ENCODE measurements around the gene COMTD1. TPM values are rescaled to one million over a fixed set of nuclear protein-coding genes. Genes with fewer than 3 reads are reported as not detected.

Gene COMTD1
- total RNA-seq, 1 donor from 2014 or later = 8.9 TPM

DNA sequence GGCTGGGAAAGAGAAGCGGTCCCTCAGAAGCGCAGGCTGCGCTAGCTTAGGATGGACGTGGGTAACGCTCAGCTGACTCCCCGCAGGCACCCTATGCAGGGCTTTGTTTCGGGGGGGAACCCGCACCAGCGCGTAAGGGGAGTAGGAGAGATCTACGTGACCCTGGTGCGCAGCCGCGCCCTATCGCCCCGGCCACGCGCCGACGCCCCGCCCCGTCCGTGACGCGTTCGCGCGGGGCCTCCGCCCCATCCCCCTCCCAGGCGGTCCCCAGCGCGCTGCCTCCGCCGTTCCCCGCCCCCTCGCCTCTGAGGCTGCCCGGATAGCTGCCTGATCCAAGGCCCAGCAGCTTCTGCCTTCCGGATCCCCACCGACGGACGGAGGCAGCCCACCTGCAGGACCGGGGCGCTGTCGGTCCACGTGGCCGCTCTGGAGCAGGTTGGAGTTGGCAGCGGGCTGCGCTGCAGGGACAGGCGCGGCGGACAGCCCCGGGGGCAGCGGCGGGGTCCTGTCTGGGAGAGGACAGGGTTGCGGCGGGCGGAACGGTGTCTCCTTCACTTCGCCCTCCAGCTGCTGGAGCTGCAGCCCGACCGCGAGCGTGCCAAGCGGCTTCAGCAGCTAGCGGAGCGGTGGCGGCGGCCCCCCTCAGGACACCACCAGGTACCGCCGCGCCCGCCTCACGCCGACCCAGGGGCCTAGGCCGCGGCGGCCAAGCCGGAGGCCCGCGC is 25.3 kb downstream of the COMTD1 start, which contains the start of gene VDAC2:
Gene VDAC2 (plus strand): TSS at position 515 of the 725 bp plus-strand sequence. CDS start 363 bp downstream, outside the sequence.
- DNase-seq (ENCODE audit: low spot score) = peak; percentile 94

DNA sequence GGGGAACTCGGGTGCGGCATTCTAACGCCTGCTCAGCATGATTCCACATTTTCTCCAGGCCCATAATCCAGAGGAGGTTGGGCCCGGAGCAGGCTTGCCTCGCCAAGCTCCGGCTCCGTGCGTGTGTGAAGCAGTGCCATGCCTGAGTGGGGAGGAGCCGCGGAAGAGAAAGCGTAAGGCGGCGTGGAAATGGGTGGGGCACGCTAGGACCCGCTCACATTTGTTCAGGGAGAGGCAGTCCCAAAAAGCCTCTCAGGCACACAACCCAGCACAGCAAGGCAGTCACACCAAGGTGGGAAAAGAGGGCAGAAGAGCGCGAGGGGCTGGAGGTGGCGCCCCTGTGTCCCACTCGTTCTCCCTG is 25.9 kb downstream of the COMTD1 start:
- peak overlapping the region; percentile 97 for H3K4me3 Mint-ChIP-seq (ENCODE audit: unreplicated experiment)
- peaks cover 21% of the 10 kb centered on the region for H3K4me1 Mint-ChIP-seq (ENCODE audit: unreplicated experiment)
- peak; percentile 37 for DNase-seq (ENCODE audit: low spot score)
- H3K27me3 Mint-ChIP-seq (ENCODE audit: unreplicated experiment) = peaks cover 6% of the 10 kb centered on the region
- H3K9me3 Mint-ChIP-seq (ENCODE audit: unreplicated experiment) = no peaks in the 10 kb centered on the region
- TF ChIP-seq, protein P1, sequence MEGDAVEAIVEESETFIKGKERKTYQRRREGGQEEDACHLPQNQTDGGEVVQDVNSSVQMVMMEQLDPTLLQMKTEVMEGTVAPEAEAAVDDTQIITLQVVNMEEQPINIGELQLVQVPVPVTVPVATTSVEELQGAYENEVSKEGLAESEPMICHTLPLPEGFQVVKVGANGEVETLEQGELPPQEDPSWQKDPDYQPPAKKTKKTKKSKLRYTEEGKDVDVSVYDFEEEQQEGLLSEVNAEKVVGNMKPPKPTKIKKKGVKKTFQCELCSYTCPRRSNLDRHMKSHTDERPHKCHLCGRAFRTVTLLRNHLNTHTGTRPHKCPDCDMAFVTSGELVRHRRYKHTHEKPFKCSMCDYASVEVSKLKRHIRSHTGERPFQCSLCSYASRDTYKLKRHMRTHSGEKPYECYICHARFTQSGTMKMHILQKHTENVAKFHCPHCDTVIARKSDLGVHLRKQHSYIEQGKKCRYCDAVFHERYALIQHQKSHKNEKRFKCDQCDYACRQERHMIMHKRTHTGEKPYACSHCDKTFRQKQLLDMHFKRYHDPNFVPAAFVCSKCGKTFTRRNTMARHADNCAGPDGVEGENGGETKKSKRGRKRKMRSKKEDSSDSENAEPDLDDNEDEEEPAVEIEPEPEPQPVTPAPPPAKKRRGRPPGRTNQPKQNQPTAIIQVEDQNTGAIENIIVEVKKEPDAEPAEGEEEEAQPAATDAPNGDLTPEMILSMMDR (IDR thresholded peaks at IDR 0.05; ENCODE audit: unreplicated experiment) = no peak
- peaks cover 22% of the 10 kb centered on the region for H3K36me3 Mint-ChIP-seq (ENCODE audit: low read depth, unreplicated experiment)
- peak overlapping the region; percentile 99 for H3K27ac Mint-ChIP-seq (ENCODE audit: unreplicated experiment)

More for the DNA sequence above, 25.3 kb downstream of the COMTD1 start, which contains the start of gene VDAC2:
- peaks cover 6% of the 10 kb centered on the region for H3K27me3 Mint-ChIP-seq (ENCODE audit: unreplicated experiment)
- peaks cover 21% of the 10 kb centered on the region for H3K4me1 Mint-ChIP-seq (ENCODE audit: unreplicated experiment)
- peak within 1 kb of the TSS; percentile 99 for H3K27ac Mint-ChIP-seq (ENCODE audit: unreplicated experiment)
- TF ChIP-seq, protein P1 (IDR thresholded peaks at IDR 0.05; ENCODE audit: unreplicated experiment) = no peak
- H3K4me3 Mint-ChIP-seq (ENCODE audit: unreplicated experiment) = peak within 1 kb of the TSS; percentile 97
- peaks cover 19% of the 10 kb centered on the region for H3K36me3 Mint-ChIP-seq (ENCODE audit: low read depth, unreplicated experiment)
- no peaks in the 10 kb centered on the region for H3K9me3 Mint-ChIP-seq (ENCODE audit: unreplicated experiment)

DNA sequence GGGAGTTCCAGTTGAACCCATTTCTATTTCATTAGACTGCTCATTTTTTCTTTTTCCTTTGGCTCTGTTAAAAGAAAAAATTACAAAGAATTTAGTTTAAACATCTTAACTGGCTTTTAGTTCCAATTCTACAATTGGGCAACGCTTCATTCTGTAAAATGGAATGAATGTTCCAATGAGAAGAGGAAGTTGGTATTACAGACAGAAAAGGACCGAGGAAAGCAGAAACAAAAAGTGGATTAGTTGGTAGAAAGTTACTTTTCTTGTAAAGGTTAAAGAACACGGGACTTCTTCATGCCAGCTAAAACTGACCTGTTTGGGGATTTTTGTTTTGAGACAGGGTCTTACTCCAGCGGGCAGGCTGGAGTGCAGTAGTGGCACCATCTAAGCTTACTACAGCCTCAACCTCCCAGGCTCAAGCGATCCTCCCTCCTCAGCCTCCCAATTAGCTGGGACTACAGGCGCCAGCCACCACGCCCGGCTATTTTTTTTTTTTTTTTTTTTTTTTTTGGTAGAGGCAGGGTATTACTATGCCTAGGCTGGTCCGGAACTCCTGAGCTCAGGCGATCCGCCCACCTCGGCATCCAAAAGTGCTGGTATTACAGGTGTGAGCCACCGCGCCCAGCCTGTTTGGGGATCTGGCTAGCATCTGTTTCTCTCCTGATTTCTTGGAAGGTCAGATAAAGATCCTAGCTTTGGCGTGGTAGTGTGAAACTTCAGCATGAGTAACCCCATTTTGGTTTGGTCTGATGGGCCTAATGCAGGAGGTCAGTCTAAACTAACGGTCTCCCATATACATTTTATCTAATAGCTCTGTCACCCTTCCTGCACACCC is 26.5 kb downstream of the COMTD1 start:
- peaks cover 6% of the 10 kb centered on the region for H3K27me3 Mint-ChIP-seq (ENCODE audit: unreplicated experiment)
- H3K36me3 Mint-ChIP-seq (ENCODE audit: low read depth, unreplicated experiment) = peaks cover 22% of the 10 kb centered on the region
- H3K4me1 Mint-ChIP-seq (ENCODE audit: unreplicated experiment) = peaks cover 21% of the 10 kb centered on the region
- DNase-seq (ENCODE audit: low spot score) = no peak
- TF ChIP-seq, protein P1 (IDR thresholded peaks at IDR 0.05; ENCODE audit: unreplicated experiment) = no peak
- H3K27ac Mint-ChIP-seq (ENCODE audit: unreplicated experiment) = peak overlapping the region; percentile 99
- peak overlapping the region; percentile 97 for H3K4me3 Mint-ChIP-seq (ENCODE audit: unreplicated experiment)
- no peaks in the 10 kb centered on the region for H3K9me3 Mint-ChIP-seq (ENCODE audit: unreplicated experiment)

DNA sequence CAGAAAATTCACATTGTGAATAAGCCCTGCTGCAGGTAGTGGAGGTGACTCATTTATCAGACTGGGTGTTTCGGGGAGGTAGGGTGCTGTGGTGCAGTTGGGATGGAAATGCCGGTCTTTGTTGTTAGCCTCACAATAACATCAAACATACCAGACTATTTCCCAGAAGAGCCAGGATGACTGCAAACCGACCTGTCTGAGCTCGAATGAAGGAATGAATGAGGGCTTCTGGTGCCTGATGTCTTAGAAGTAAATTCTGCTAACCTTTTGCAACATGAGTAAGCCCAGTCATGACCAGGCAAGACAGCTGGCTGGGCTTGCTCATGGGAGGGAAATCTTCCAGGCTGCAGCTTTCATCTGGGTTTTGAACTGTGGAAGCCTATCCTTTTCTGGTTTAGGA is 27.6 kb downstream of the COMTD1 start:
- TF ChIP-seq, protein P1 (IDR thresholded peaks at IDR 0.05; ENCODE audit: unreplicated experiment) = no peak
- peaks cover 18% of the 10 kb centered on the region for H3K4me1 Mint-ChIP-seq (ENCODE audit: unreplicated experiment)
- H3K27ac Mint-ChIP-seq (ENCODE audit: unreplicated experiment) = peak overlapping the region; percentile 8
- H3K27me3 Mint-ChIP-seq (ENCODE audit: unreplicated experiment) = peaks cover 6% of the 10 kb centered on the region
- no peak for DNase-seq (ENCODE audit: low spot score)
- H3K36me3 Mint-ChIP-seq (ENCODE audit: low read depth, unreplicated experiment) = peaks cover 18% of the 10 kb centered on the region
- H3K9me3 Mint-ChIP-seq (ENCODE audit: unreplicated experiment) = no peaks in the 10 kb centered on the region
- H3K4me3 Mint-ChIP-seq (ENCODE audit: unreplicated experiment) = peak overlapping the region; percentile 18

DNA sequence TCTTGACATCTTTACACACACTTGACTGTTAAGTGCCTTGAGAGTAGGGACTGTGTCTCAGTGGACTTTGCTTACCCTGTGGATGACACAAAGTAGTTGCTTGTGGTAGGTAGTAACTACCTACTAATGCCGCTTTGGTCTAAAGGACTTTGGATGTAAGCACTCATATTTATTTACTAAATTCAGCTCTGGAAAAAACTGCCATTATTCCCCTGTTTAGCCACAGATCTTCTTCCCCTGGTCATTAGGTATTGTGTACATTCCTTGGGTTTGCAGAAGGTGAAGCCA is 28.0 kb downstream of the COMTD1 start:
- Mint-ChIP-seq H3K4me3 (ENCODE audit: unreplicated experiment) (no peak overlapping the region), H3K27ac (ENCODE audit: unreplicated experiment) (peak overlapping the region; percentile 8), H3K27me3 (ENCODE audit: unreplicated experiment) (peaks cover 6% of the 10 kb centered on the region), H3K36me3 (ENCODE audit: low read depth, unreplicated experiment) (peaks cover 18% of the 10 kb centered on the region), H3K9me3 (ENCODE audit: unreplicated experiment) (no peaks in the 10 kb centered on the region), H3K4me1 (ENCODE audit: unreplicated experiment) (peaks cover 17% of the 10 kb centered on the region)
- DNase-seq (ENCODE audit: low spot score) = no peak
- TF ChIP-seq, protein P1 (IDR thresholded peaks at IDR 0.05; ENCODE audit: unreplicated experiment) = no peak

Data from endothelial cell (in vitro differentiated cells).